GM12878 (cell line): ENCODE data around the gene MEAF6. TPM values are rescaled to one million over a fixed set of nuclear protein-coding genes. Genes with fewer than 3 reads are reported as not detected.

Source experiments
- ATF7 ChIP-seq: fragments of 450-650 bp; IDR thresholded peaks from 2 replicates; pipeline ENCODE4 v1.6.1; 2016; ENCODE audit warnings: low read depth, mild to moderate bottlenecking
- BRCA1 ChIP-seq: IDR thresholded peaks from 2 replicates; pipeline ENCODE4 v1.6.1; 2011; ENCODE audit warnings: low read depth, low read length, improper control_type of control experiment
- CHD4 ChIP-seq: fragments of 200-600 bp; sonication (generic); IDR thresholded peaks from 2 replicates; pipeline ENCODE4 v1.6.1; 2016; ENCODE audit warnings: mild to moderate bottlenecking
- EED ChIP-seq: sonication (generic); IDR thresholded peaks from 2 replicates; pipeline ENCODE4 v1.6.1; 2016; ENCODE audit warnings: antibody characterized with exemption, low read depth
- GABPA ChIP-seq: IDR thresholded peaks from 2 replicates; pipeline ENCODE4 v1.6.1; 2014; ENCODE audit warnings: antibody characterized with exemption, low read depth, mild to moderate bottlenecking, inconsistent platforms
- IKZF2 ChIP-seq, 2 experiments: fragments of 450-650 bp; IDR thresholded peaks; 2 replicates each; pipeline ENCODE4 v1.6.1; 2017; ENCODE audit warnings: mild to moderate bottlenecking in 2 of 2, moderate library complexity in 2 of 2
- IRF4 ChIP-seq: IDR thresholded peaks from 2 replicates; pipeline ENCODE4 v1.6.1; 2011; ENCODE audit warnings: low read depth, low read length
- KLF5 ChIP-seq: fragments of 450-650 bp; IDR thresholded peaks from 2 replicates; pipeline ENCODE4 v1.6.1; 2014; ENCODE audit warnings: mild to moderate bottlenecking; ENCODE audit not compliant: partially characterized antibody
- MEF2B ChIP-seq: fragments of 450-650 bp; IDR thresholded peaks from 2 replicates; pipeline ENCODE4 v1.6.1; 2018; ENCODE audit warnings: mild to moderate bottlenecking, moderate library complexity; ENCODE audit not compliant: partially characterized antibody, poor library complexity, severe bottlenecking
- NFIC ChIP-seq: IDR thresholded peaks from 2 replicates; pipeline ENCODE4 v1.6.1; 2012; ENCODE audit warnings: low read depth, mild to moderate bottlenecking, inconsistent platforms, low read length, moderate library complexity
- NR2C2 ChIP-seq: IDR thresholded peaks from 2 replicates; pipeline ENCODE4 v1.6.1; 2011; ENCODE audit warnings: borderline replicate concordance, low read depth; ENCODE audit not compliant: control insufficient read depth, insufficient read length
- NRF1 ChIP-seq: conservative IDR thresholded peaks from 2 replicates; pipeline ENCODE4 v1.6.1; 2011; ENCODE audit warnings: mild to moderate bottlenecking, low read depth, low read length, improper control_type of control experiment
- POLR2AphosphoS2 ChIP-seq: IDR thresholded peaks from 2 replicates; pipeline ENCODE4 v1.6.1; 2011; ENCODE audit warnings: low read depth, mild to moderate bottlenecking, low read length, improper control_type of control experiment, moderate library complexity
- POU2F2 ChIP-seq: IDR thresholded peaks from 3 replicates; pipeline ENCODE4 v1.6.1; 2011; ENCODE audit warnings: low read depth, mild to moderate bottlenecking, low read length, borderline replicate concordance
- SMAD1 ChIP-seq: fragments of 450-650 bp; IDR thresholded peaks from 2 replicates; pipeline ENCODE4 v1.6.1; 2018; ENCODE audit warnings: mild to moderate bottlenecking, low read depth; ENCODE audit not compliant: partially characterized antibody
- SREBF2 ChIP-seq: IDR thresholded peaks from 2 replicates; pipeline ENCODE4 v1.6.1; 2012; ENCODE audit warnings: mild to moderate bottlenecking, low read length
- STAT1 ChIP-seq: fragments of 450-650 bp; conservative IDR thresholded peaks from 2 replicates; pipeline ENCODE4 v1.6.1; 2014; ENCODE audit warnings: antibody characterized with exemption, mild to moderate bottlenecking
- TARDBP ChIP-seq: IDR thresholded peaks from 2 replicates; pipeline ENCODE4 v1.6.1; 2016; ENCODE audit warnings: borderline replicate concordance
- TBL1XR1 ChIP-seq: IDR thresholded peaks from 2 replicates; pipeline ENCODE4 v1.6.1; 2012; ENCODE audit warnings: low read depth, low read length, improper control_type of control experiment
- TCF12 ChIP-seq: IDR thresholded peaks from 2 replicates; pipeline ENCODE4 v1.6.1; 2011; ENCODE audit warnings: low read depth, mild to moderate bottlenecking, low read length
- TCF7 ChIP-seq: IDR thresholded peaks from 2 replicates; pipeline ENCODE4 v1.6.1; 2014; ENCODE audit warnings: antibody characterized with exemption, borderline replicate concordance
- ZZZ3 ChIP-seq: IDR thresholded peaks from 2 replicates; pipeline ENCODE4 v1.6.1; 2011; ENCODE audit warnings: low read depth; ENCODE audit not compliant: control insufficient read depth, insufficient read length
- polyA plus RNA-seq, 11 experiments: library from polyadenylated mRNA; depleted of rRNA in 4 of 11; unstranded in 6 of 11; stranded (reverse) in 5 of 11; fragments of >200 nt; fragmentation: Nextera tagmentation in 4 of 11; fragmentation: Illumina TruSeq in 1 of 11; extraction: Ambion mirVana in 4 of 11; extraction: Trizol in 1 of 11; gene quantifications; 1 replicate in 1 of 11; 2 replicates in 10 of 11; pipeline versions ENCODE4 v1.2.1 to v1.2.3, GENCODE V29; 2011 to 2016; ENCODE audit warnings: inconsistent platforms in 2 of 11, missing spikeins in 2 of 11, low read depth in 1 of 11
- total RNA-seq, 4 experiments: library from RNA; depleted of rRNA in 3 of 4; stranded (reverse); fragments of >200 nt in 3 of 4; fragmentation: Illumina TruSeq in 1 of 4; extraction: Trizol in 1 of 4; gene quantifications; 2 replicates each; pipeline versions ENCODE4 v1.2.1 to v1.2.3, GENCODE V29; 2013 to 2021
- TF ChIP-seq, protein P1 (sequence below): fragments of 450-650 bp; IDR thresholded peaks from 2 replicates; pipeline ENCODE4 v1.6.1; 2016; ENCODE audit warnings: mild to moderate bottlenecking
- TF ChIP-seq, protein P2 (sequence below): fragments of 450-650 bp; IDR thresholded peaks from 2 replicates; pipeline ENCODE4 v1.6.1; 2016; ENCODE audit warnings: mild to moderate bottlenecking
- TF ChIP-seq, protein P3 (sequence below): fragments of 450-650 bp; IDR thresholded peaks from 2 replicates; pipeline ENCODE4 v1.6.1; 2018; ENCODE audit warnings: mild to moderate bottlenecking, low read depth, moderate library complexity; ENCODE audit not compliant: partially characterized antibody

The MEAF6 gene
- total and polyA plus RNA-seq, 10 of the 15 experiments (the other 5 are each of a cell fraction or from before 2014, with no cell fraction given), result 30.8 to 75.0 (median 58.1) TPM

DNA sequence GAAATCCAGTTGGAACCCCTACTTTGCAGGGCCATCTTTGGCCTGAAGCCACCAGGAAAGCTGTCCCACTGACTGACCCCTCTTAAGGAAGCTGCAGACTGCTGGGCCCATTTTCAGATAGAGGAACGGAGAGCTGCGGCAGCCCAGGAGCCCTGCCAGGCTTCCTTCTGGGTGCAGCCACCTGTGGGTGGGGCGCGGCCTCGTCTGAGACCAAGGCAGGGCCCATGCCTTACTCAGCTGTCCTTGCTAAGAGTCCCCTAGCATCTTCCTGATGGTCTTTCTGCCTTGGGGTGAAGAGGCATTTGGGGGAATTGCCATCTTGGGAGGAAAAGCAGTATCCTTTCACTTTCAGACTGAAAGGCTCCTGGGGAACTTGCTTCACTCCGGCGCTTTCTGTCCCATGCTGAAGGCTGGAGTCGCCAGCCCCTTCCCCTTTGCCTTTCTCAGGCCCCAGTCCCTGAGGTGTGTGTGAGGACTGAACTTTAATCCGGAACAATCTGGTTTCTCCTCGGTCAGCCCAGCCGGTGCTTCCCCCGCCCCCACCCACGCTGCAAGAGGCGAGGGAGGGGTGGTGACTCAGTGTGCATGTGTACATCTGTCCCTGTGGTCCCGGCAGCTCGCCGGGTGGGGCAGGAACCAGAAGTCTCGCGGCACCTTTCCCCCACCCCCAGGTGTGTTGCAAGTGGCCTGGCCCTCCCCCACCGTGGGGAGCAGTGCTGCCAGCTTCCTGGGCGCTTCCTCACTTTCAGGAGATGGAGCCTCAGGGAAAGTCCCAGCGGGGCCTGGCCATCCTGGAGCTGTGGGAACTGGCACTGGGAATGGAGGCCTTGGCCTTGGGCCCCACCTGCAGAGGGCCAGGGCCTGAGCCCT lies 35.1 kb downstream of the MEAF6 start (continued):
- TF ChIP-seq POLR2AphosphoS2 (peak; percentile 92), STAT1 (no peak), BRCA1 (no peak), ATF7 (peak; percentile 48; the same call in 1 of the 2 replicates), KLF5 (no peak), TCF7 (no peak), TARDBP (no peak), ZZZ3 (no peak), SMAD1 (peak; percentile 36), GABPA (no peak), NFIC (no peak), EED (peak; percentile 30; the same call in 1 of the 2 replicates), MEF2B (peak; percentile 66), TBL1XR1 (peak; percentile 15; the same call in 1 of the 2 replicates), TCF12 (peak; percentile 67), NR2C2 (no peak), SREBF2 (no peak), NRF1 (no peak), IRF4 (no peak), IKZF2 (IDR thresholded peaks at IDR 0.05) (peak in 1 of 2 experiments; percentile 47; a peak in 1 of 4 replicates), POU2F2 (peak; percentile 87), CHD4 (no peak)
- TF ChIP-seq, protein P1, sequence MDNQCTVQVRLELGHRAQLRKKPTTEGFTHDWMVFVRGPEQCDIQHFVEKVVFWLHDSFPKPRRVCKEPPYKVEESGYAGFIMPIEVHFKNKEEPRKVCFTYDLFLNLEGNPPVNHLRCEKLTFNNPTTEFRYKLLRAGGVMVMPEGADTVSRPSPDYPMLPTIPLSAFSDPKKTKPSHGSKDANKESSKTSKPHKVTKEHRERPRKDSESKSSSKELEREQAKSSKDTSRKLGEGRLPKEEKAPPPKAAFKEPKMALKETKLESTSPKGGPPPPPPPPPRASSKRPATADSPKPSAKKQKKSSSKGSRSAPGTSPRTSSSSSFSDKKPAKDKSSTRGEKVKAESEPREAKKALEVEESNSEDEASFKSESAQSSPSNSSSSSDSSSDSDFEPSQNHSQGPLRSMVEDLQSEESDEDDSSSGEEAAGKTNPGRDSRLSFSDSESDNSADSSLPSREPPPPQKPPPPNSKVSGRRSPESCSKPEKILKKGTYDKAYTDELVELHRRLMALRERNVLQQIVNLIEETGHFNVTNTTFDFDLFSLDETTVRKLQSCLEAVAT, result peak; percentile 72
- TF ChIP-seq, protein P2, sequence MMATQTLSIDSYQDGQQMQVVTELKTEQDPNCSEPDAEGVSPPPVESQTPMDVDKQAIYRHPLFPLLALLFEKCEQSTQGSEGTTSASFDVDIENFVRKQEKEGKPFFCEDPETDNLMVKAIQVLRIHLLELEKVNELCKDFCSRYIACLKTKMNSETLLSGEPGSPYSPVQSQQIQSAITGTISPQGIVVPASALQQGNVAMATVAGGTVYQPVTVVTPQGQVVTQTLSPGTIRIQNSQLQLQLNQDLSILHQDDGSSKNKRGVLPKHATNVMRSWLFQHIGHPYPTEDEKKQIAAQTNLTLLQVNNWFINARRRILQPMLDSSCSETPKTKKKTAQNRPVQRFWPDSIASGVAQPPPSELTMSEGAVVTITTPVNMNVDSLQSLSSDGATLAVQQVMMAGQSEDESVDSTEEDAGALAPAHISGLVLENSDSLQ, result no peak
- TF ChIP-seq, protein P3, sequence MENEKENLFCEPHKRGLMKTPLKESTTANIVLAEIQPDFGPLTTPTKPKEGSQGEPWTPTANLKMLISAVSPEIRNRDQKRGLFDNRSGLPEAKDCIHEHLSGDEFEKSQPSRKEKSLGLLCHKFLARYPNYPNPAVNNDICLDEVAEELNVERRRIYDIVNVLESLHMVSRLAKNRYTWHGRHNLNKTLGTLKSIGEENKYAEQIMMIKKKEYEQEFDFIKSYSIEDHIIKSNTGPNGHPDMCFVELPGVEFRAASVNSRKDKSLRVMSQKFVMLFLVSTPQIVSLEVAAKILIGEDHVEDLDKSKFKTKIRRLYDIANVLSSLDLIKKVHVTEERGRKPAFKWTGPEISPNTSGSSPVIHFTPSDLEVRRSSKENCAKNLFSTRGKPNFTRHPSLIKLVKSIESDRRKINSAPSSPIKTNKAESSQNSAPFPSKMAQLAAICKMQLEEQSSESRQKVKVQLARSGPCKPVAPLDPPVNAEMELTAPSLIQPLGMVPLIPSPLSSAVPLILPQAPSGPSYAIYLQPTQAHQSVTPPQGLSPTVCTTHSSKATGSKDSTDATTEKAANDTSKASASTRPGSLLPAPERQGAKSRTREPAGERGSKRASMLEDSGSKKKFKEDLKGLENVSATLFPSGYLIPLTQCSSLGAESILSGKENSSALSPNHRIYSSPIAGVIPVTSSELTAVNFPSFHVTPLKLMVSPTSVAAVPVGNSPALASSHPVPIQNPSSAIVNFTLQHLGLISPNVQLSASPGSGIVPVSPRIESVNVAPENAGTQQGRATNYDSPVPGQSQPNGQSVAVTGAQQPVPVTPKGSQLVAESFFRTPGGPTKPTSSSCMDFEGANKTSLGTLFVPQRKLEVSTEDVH, result no peak
